GM23338 (cell line): ENCODE data around the gene PLBD1. TPM values are rescaled to one million over a fixed set of nuclear protein-coding genes. Genes with fewer than 3 reads are reported as not detected.

Experiments
- ATAC-seq: fragments of 200-7000 bp; cut with Tn5 transposase; 3 replicates; pipeline ENCODE4 v1.9.1; 2020
- DNase-seq: peaks from one replicate; pipeline ENCODE4 v3.0.0-alpha.2; 2015; ENCODE audit warnings: low spot score
- H2AFZ ChIP-seq: fragments of 200-600 bp; sonication (generic); 2 replicates; pipeline ENCODE4 v1.8.0; 2016; ENCODE audit warnings: antibody characterized with exemption, mild to moderate bottlenecking, moderate library complexity
- H3F3A ChIP-seq: fragments of 200-600 bp; sonication (generic); replicated peaks from 2 replicates; pipeline ENCODE4 v1.8.0; 2017; ENCODE audit warnings: antibody characterized with exemption, mixed run types, low read depth
- H3K27ac ChIP-seq: fragments of 200-600 bp; sonication (generic); 2 replicates; pipeline ENCODE4 v1.6.1; 2016; ENCODE audit warnings: low read depth
- H3K27me3 ChIP-seq: fragments of 200-600 bp; sonication (generic); 2 replicates; pipeline ENCODE4 v1.8.0; 2016; ENCODE audit warnings: mild to moderate bottlenecking, mixed run types, moderate library complexity; ENCODE audit not compliant: insufficient read depth
- H3K36me3 ChIP-seq: fragments of 200-600 bp; sonication (generic); 2 replicates; pipeline ENCODE4 v1.8.0; 2016; ENCODE audit warnings: mild to moderate bottlenecking; ENCODE audit not compliant: insufficient read depth
- H3K4me1 ChIP-seq: fragments of 200-600 bp; sonication (generic); 2 replicates; pipeline ENCODE4 v1.8.0; 2016; ENCODE audit warnings: mild to moderate bottlenecking, moderate library complexity; ENCODE audit not compliant: insufficient read depth
- H3K4me2 ChIP-seq: fragments of 200-600 bp; sonication (generic); 2 replicates; pipeline ENCODE4 v1.7.1; 2017; ENCODE audit warnings: mixed run types
- H3K4me3 ChIP-seq: fragments of 200-600 bp; sonication (generic); 2 replicates; pipeline ENCODE4 v1.6.1; 2016; ENCODE audit warnings: mixed run types
- H3K79me2 ChIP-seq: fragments of 200-600 bp; sonication (generic); replicated peaks from 2 replicates; pipeline ENCODE4 v1.8.0; 2017; ENCODE audit warnings: mild to moderate bottlenecking; ENCODE audit not compliant: insufficient read depth
- H3K9me2 ChIP-seq: fragments of 200-600 bp; sonication (generic); 2 replicates; pipeline ENCODE4 v1.8.0; 2017; ENCODE audit not compliant: insufficient read depth
- H4K20me1 ChIP-seq: fragments of 200-600 bp; sonication (generic); replicated peaks from 2 replicates; pipeline ENCODE4 v1.8.0; 2017; ENCODE audit warnings: mild to moderate bottlenecking; ENCODE audit not compliant: insufficient read depth
- H3K27ac Mint-ChIP-seq: 2 replicates; pipeline ENCODE4 v1.8.0; 2020; ENCODE audit warnings: inconsistent platforms, mild to moderate bottlenecking, moderate library complexity, mixed read lengths
- H3K27me3 Mint-ChIP-seq: 3 replicates; pipeline ENCODE4 v1.8.0; 2022; ENCODE audit warnings: low read depth, mild to moderate bottlenecking, moderate library complexity, mixed read lengths, inconsistent platforms; ENCODE audit not compliant: insufficient read depth, poor library complexity
- H3K36me3 Mint-ChIP-seq: 3 replicates; pipeline ENCODE4 v1.8.0; 2021; ENCODE audit warnings: low read depth, mild to moderate bottlenecking, inconsistent platforms, moderate library complexity, mixed read lengths
- H3K4me1 Mint-ChIP-seq: 3 replicates; pipeline ENCODE4 v1.8.0; 2020; ENCODE audit warnings: mild to moderate bottlenecking, inconsistent platforms, mixed read lengths
- H3K4me3 Mint-ChIP-seq: 3 replicates; pipeline ENCODE4 v1.8.0; 2021; ENCODE audit warnings: moderate library complexity, mild to moderate bottlenecking, inconsistent platforms, mixed read lengths
- H3K9me3 Mint-ChIP-seq: 3 replicates; pipeline ENCODE4 v1.8.0; 2020; ENCODE audit warnings: moderate library complexity, mild to moderate bottlenecking, inconsistent platforms, mixed read lengths
- CREB1 ChIP-seq: fragments of 250-450 bp; sonication (Bioruptor Pico); IDR thresholded peaks from 2 replicates; pipeline ENCODE4 v1.5.0; 2020; ENCODE audit warnings: low read depth, mild to moderate bottlenecking, moderate library complexity
- EZH2 ChIP-seq: fragments of 200-600 bp; sonication (generic); IDR thresholded peaks from one replicate; pipeline ENCODE4 v1.8.0; 2017; ENCODE audit warnings: antibody characterized with exemption, mild to moderate bottlenecking, low read depth; ENCODE audit not compliant: unreplicated experiment
- EZH2phosphoT487 ChIP-seq: fragments of 200-600 bp; sonication (generic); IDR thresholded peaks from one replicate; pipeline ENCODE4 v1.8.1; 2018; ENCODE audit warnings: antibody characterized with exemption; ENCODE audit not compliant: unreplicated experiment
- JUNB ChIP-seq: IDR thresholded peaks from one replicate; pipeline ENCODE4 v1.6.1; 2016; ENCODE audit warnings: antibody characterized with exemption; ENCODE audit not compliant: unreplicated experiment
- POLR2AphosphoS5 ChIP-seq: IDR thresholded peaks from 2 replicates; pipeline ENCODE4 v1.6.1; 2016; ENCODE audit warnings: antibody characterized with exemption, low read depth
- ZNF114 ChIP-seq: fragments of 250-450 bp; sonication (Bioruptor Pico); IDR thresholded peaks from 2 replicates; pipeline ENCODE4 v1.5.0; 2020; ENCODE audit warnings: mild to moderate bottlenecking, moderate library complexity
- ZNF331 ChIP-seq: fragments of 250-450 bp; sonication (Bioruptor Pico); IDR thresholded peaks from 2 replicates; pipeline ENCODE4 v1.5.0; 2020; ENCODE audit warnings: low read depth, mild to moderate bottlenecking, moderate library complexity
- polyA plus RNA-seq: library from polyadenylated mRNA; unstranded; fragments of >200 nt; fragmentation: Nextera tagmentation; extraction: Ambion mirVana; gene quantifications from 2 replicates; pipeline ENCODE4 v1.2.1, GENCODE V29; 2016
- total RNA-seq: library from RNA; depleted of rRNA; stranded (reverse); fragments of >200 nt; shearing (Covaris generic); gene quantifications from 2 replicates; pipeline ENCODE4 v1.2.3, GENCODE V29; 2014
- TF ChIP-seq, protein P1 (sequence below): IDR thresholded peaks from one replicate; pipeline ENCODE4 v1.6.1; 2018; ENCODE audit warnings: antibody characterized with exemption; ENCODE audit not compliant: unreplicated experiment
- TF ChIP-seq, protein P2 (sequence below): fragments of 250-450 bp; sonication (Bioruptor Pico); IDR thresholded peaks from 2 replicates; pipeline ENCODE4 v1.5.0; 2020; ENCODE audit warnings: mild to moderate bottlenecking, moderate library complexity

PLBD1 gene
- total and polyA plus RNA-seq, 2 experiments from 2014 or later: 10.2 to 16.3 TPM

DNA sequence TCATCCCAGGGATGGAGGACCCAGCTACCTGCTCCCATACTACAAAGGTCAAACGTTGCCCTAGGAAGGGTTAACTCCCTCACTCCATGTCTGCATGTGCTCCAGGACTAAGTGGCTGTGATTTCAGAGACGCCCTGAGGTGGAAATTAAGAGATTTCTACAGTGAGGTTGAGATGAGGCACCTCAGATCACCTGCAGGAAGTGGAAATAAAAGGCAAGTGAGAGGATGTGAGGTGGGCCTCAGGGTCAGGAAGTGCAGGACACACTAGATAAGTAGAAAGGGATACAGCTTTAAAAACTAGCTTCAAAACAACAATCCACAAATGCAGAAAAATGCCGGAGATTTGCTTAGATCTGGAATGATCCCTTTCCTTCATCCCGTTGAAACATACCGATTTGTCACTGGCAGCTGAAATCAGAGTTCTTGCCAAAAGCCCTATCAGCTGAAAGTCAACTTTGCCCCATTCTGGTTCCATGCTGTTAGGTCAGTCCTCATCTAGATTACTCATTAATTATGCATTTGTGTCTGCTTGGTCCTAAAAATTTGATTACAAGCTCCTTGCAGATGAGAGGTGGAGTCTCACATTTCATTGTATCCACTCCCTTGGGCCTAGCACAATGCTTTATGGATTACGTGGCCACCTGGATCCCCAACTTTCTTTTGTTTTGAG lies 6.6 kb downstream of the PLBD1 start (continued):
- TF ChIP-seq, protein P1, sequence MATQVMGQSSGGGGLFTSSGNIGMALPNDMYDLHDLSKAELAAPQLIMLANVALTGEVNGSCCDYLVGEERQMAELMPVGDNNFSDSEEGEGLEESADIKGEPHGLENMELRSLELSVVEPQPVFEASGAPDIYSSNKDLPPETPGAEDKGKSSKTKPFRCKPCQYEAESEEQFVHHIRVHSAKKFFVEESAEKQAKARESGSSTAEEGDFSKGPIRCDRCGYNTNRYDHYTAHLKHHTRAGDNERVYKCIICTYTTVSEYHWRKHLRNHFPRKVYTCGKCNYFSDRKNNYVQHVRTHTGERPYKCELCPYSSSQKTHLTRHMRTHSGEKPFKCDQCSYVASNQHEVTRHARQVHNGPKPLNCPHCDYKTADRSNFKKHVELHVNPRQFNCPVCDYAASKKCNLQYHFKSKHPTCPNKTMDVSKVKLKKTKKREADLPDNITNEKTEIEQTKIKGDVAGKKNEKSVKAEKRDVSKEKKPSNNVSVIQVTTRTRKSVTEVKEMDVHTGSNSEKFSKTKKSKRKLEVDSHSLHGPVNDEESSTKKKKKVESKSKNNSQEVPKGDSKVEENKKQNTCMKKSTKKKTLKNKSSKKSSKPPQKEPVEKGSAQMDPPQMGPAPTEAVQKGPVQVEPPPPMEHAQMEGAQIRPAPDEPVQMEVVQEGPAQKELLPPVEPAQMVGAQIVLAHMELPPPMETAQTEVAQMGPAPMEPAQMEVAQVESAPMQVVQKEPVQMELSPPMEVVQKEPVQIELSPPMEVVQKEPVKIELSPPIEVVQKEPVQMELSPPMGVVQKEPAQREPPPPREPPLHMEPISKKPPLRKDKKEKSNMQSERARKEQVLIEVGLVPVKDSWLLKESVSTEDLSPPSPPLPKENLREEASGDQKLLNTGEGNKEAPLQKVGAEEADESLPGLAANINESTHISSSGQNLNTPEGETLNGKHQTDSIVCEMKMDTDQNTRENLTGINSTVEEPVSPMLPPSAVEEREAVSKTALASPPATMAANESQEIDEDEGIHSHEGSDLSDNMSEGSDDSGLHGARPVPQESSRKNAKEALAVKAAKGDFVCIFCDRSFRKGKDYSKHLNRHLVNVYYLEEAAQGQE: no peak
- TF ChIP-seq JUNB: no peak
- TF ChIP-seq, protein P2, sequence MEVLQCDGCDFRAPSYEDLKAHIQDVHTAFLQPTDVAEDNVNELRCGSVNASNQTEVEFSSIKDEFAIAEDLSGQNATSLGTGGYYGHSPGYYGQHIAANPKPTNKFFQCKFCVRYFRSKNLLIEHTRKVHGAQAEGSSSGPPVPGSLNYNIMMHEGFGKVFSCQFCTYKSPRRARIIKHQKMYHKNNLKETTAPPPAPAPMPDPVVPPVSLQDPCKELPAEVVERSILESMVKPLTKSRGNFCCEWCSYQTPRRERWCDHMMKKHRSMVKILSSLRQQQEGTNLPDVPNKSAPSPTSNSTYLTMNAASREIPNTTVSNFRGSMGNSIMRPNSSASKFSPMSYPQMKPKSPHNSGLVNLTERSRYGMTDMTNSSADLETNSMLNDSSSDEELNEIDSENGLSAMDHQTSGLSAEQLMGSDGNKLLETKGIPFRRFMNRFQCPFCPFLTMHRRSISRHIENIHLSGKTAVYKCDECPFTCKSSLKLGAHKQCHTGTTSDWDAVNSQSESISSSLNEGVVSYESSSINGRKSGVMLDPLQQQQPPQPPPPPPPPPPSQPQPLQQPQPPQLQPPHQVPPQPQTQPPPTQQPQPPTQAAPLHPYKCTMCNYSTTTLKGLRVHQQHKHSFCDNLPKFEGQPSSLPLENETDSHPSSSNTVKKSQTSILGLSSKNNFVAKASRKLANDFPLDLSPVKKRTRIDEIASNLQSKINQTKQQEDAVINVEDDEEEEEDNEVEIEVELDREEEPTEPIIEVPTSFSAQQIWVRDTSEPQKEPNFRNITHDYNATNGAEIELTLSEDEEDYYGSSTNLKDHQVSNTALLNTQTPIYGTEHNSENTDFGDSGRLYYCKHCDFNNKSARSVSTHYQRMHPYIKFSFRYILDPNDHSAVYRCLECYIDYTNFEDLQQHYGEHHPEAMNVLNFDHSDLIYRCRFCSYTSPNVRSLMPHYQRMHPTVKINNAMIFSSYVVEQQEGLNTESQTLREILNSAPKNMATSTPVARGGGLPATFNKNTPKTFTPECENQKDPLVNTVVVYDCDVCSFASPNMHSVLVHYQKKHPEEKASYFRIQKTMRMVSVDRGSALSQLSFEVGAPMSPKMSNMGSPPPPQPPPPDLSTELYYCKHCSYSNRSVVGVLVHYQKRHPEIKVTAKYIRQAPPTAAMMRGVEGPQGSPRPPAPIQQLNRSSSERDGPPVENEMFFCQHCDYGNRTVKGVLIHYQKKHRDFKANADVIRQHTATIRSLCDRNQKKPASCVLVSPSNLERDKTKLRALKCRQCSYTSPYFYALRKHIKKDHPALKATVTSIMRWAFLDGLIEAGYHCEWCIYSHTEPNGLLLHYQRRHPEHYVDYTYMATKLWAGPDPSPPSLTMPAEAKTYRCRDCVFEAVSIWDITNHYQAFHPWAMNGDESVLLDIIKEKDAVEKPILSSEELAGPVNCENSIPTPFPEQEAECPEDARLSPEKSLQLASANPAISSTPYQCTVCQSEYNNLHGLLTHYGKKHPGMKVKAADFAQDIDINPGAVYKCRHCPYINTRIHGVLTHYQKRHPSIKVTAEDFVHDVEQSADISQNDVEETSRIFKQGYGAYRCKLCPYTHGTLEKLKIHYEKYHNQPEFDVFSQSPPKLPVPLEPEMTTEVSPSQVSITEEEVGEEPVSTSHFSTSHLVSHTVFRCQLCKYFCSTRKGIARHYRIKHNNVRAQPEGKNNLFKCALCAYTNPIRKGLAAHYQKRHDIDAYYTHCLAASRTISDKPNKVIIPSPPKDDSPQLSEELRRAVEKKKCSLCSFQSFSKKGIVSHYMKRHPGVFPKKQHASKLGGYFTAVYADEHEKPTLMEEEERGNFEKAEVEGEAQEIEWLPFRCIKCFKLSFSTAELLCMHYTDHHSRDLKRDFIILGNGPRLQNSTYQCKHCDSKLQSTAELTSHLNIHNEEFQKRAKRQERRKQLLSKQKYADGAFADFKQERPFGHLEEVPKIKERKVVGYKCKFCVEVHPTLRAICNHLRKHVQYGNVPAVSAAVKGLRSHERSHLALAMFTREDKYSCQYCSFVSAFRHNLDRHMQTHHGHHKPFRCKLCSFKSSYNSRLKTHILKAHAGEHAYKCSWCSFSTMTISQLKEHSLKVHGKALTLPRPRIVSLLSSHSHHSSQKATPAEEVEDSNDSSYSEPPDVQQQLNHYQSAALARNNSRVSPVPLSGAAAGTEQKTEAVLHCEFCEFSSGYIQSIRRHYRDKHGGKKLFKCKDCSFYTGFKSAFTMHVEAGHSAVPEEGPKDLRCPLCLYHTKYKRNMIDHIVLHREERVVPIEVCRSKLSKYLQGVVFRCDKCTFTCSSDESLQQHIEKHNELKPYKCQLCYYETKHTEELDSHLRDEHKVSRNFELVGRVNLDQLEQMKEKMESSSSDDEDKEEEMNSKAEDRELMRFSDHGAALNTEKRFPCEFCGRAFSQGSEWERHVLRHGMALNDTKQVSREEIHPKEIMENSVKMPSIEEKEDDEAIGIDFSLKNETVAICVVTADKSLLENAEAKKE (CRISPR knock-in tag): no peak

DNA sequence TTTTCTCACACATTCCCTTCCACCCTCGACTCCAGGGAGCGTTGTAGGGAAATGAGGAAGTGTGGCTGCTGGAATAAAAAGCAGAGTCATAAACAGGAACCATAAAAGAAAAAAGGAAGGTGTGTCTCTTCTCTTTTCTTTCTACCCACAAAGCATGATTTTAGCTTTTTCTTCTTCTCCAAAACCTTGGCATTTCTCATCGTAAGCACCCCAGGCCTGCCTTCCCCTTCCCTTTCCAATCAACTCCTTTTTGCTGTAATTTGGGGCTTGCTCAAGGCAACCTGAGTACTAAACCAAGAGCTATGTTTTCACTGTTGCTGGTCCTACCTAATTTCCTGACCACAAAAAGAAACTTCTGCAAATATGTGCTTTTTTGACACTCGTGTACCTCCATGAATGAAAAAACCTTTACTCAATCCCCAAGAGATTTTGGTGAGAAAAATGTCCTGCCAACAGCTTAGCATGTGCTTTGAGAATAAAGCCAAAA lies 9.2 kb downstream of the PLBD1 start:
- DNase-seq (no peak), ATAC-seq (no peak)
- Histone ChIP-seq H3K9me2 (0 out of 2 replicates have a peak, but pooled peaks cover 7% of the 10 kb centered on the region), H3K4me3 (no peak overlapping the region), H3K79me2 (no peaks in the 10 kb centered on the region), H3K4me1 (no peaks in the 10 kb centered on the region), H3K4me2 (no peak overlapping the region), H4K20me1 (no peaks in the 10 kb centered on the region; the same call in 1 of the 2 replicates), H3K27ac (no peak overlapping the region), H2AFZ (no peak overlapping the region), H3K27me3 (no peaks in the 10 kb centered on the region), H3K36me3 (no peaks in the 10 kb centered on the region), H3F3A (no peaks in the 10 kb centered on the region)
- Mint-ChIP-seq H3K9me3 (no peaks in the 10 kb centered on the region; the same call in 2 of the 3 replicates), H3K4me1 (peaks cover 4% of the 10 kb centered on the region; the same call in 1 of the 3 replicates), H3K27me3 (peaks cover 4% of the 10 kb centered on the region), H3K4me3 (no peak overlapping the region), H3K36me3 (no peaks in the 10 kb centered on the region), H3K27ac (no peak overlapping the region)
- TF ChIP-seq EZH2phosphoT487 (no peak), CREB1 (CRISPR knock-in tag) (no peak), ZNF331 (CRISPR knock-in tag) (no peak), EZH2 (no peak), POLR2AphosphoS5 (no peak), ZNF114 (CRISPR knock-in tag) (no peak)
